Measurements from ENCODE around the gene SPP1.

SPP1 gene

GRCh38 chr4:87956501-87956900, 19.0 kb upstream of the SPP1 start:
- no peak for DNase-seq

- no peak for DNase-seq
Observed at GRCh38 chr4:87957061-87957460, 18.5 kb upstream of the SPP1 start.

GRCh38 chr4:87961993-87962392, 13.5 kb upstream of the SPP1 start:
- DNase-seq = no peak

- DNase-seq = no peak
Observed at GRCh38 chr4:87962398-87963146, 12.9 kb upstream of the SPP1 start.

GRCh38 chr4:87965501-87965975, 10.0 kb upstream of the SPP1 start:
- no peak for DNase-seq

GRCh38 chr4:87966095-87966496, 9.4 kb upstream of the SPP1 start:
- no peak for DNase-seq

- DNase-seq = no peak
Observed at GRCh38 chr4:87967193-87967592, 8.3 kb upstream of the SPP1 start.

- DNase-seq = no peak
Observed at GRCh38 chr4:87970121-87970520, 5.4 kb upstream of the SPP1 start.

- no peak for DNase-seq
Observed at GRCh38 chr4:87971866-87972265, 3.6 kb upstream of the SPP1 start.

GRCh38 chr4:87973283-87974169, 2.0 kb upstream of the SPP1 start:
- DNase-seq = no peak

- DNase-seq = no peak
Observed at GRCh38 chr4:87974856-87975462, 555 bp upstream of the SPP1 start.

- DNase-seq = no peak
Observed at GRCh38 chr4:87977521-87978278, 2.2 kb downstream of the SPP1 start.

- DNase-seq = no peak
Observed at GRCh38 chr4:87978681-87979080, 3.2 kb downstream of the SPP1 start.

- no peak for DNase-seq
Observed at GRCh38 chr4:87979810-87980209, 4.3 kb downstream of the SPP1 start.

GRCh38 chr4:87981486-87981885, 6.0 kb downstream of the SPP1 start:
- no peak for DNase-seq

GRCh38 chr4:87982036-87982435, 6.5 kb downstream of the SPP1 start:
- DNase-seq = no peak

GRCh38 chr4:87982446-87983010, 7.0 kb downstream of the SPP1 start:
- DNase-seq = no peak

- no peak for DNase-seq
Observed at GRCh38 chr4:87983996-87984395, 8.5 kb downstream of the SPP1 start.

- DNase-seq = no peak
Observed at GRCh38 chr4:87985097-87985886, 9.8 kb downstream of the SPP1 start.

- no peak for DNase-seq
Observed at GRCh38 chr4:87985887-87986200, 10.3 kb downstream of the SPP1 start.

GRCh38 chr4:87986508-87986907, 11.0 kb downstream of the SPP1 start:
- DNase-seq = no peak

- DNase-seq = no peak
Observed at GRCh38 chr4:87989765-87990164, 14.3 kb downstream of the SPP1 start.
